Measurements from ENCODE around the gene STATH.
"Not testable (repeated sequence)": the region's sequence is repeated elsewhere in the genome, so short reads cannot be mapped to it uniquely, and the experiment has no call there.

The STATH gene

GRCh38 chr4:70000711-70001110 is 4.9 kb downstream of the STATH start:
- H3K4me3 ChIP-seq (ENCODE audit: low read length), result no peak overlapping the region
- H3K36me3 ChIP-seq (ENCODE audit: insufficient read depth, low read length), result no peaks in the 10 kb centered on the region

DNA sequence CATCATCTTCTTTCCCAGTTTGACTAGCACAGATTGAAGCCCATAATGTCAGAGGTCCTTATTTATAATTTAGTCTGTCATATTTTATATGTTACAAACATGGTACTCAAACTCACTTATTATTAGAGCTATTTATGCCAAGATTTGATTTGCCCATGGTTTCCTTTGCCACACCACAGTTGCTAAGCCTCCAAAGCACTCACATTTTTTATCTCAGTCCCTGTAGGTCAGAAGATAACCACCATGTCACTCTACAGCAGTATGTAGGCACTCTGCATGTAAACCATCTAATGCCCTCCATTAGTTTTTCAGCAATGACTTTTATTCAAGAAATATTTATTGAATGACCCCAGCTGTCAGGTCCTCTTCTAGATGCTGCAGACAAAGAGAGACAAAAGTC is 6.7 kb downstream of the STATH start:
- H3K4me2 ChIP-seq (ENCODE audit: low read length), result no peak overlapping the region
- no peaks in the 10 kb centered on the region for H3K36me3 ChIP-seq (ENCODE audit: insufficient read depth, low read length)
- no peaks in the 10 kb centered on the region for H3K9me3 ChIP-seq (replicated peaks; ENCODE audit: low read length)
- H3K9ac ChIP-seq (ENCODE audit: low read depth, low read length), result no peak overlapping the region
- H3K4me1 ChIP-seq (ENCODE audit: control insufficient read depth, insufficient read depth, low read length), result no peaks in the 10 kb centered on the region
- H3K4me3 ChIP-seq (ENCODE audit: low read length), result no peak overlapping the region
- no peaks in the 10 kb centered on the region for H3K27me3 ChIP-seq (ENCODE audit: control insufficient read depth, insufficient read depth, low read length)

More at GRCh38 chr4:70000711-70001110, 4.9 kb downstream of the STATH start:
- no peaks in the 10 kb centered on the region for H3K4me1 ChIP-seq (ENCODE audit: control insufficient read depth, insufficient read depth, low read length)
- no peak overlapping the region for H3K4me2 ChIP-seq (ENCODE audit: low read length)
- H3K9ac ChIP-seq (ENCODE audit: low read depth, low read length), result no peak overlapping the region
- no peaks in the 10 kb centered on the region for H3K27me3 ChIP-seq (ENCODE audit: control insufficient read depth, insufficient read depth, low read length)
- H3K9me3 ChIP-seq (replicated peaks; ENCODE audit: low read length), result no peaks in the 10 kb centered on the region

GRCh38 chr4:70008771-70009170 is 13.0 kb downstream of the STATH start:
- Histone ChIP-seq H3K36me3 (ENCODE audit: insufficient read depth, low read length) (no peaks in the 10 kb centered on the region), H3K4me1 (ENCODE audit: control insufficient read depth, insufficient read depth, low read length) (no peaks in the 10 kb centered on the region), H3K4me3 (ENCODE audit: low read length) (no peak overlapping the region), H3K9ac (ENCODE audit: low read depth, low read length) (no peak overlapping the region), H3K4me2 (ENCODE audit: low read length) (no peak overlapping the region), H3K9me3 (replicated peaks; ENCODE audit: low read length) (no peaks in the 10 kb centered on the region), H3K27me3 (ENCODE audit: control insufficient read depth, insufficient read depth, low read length) (no peaks in the 10 kb centered on the region)

- H3K9ac ChIP-seq (ENCODE audit: low read depth, low read length); H3K4me1 ChIP-seq (ENCODE audit: control insufficient read depth, insufficient read depth, low read length); H3K4me2 ChIP-seq (ENCODE audit: low read length); H3K36me3 ChIP-seq (ENCODE audit: insufficient read depth, low read length); H3K4me3 ChIP-seq (ENCODE audit: low read length); H3K27me3 ChIP-seq (ENCODE audit: control insufficient read depth, insufficient read depth, low read length); H3K9me3 ChIP-seq (replicated peaks; ENCODE audit: low read length): not testable (repeated sequence)
Measured at GRCh38 chr4:70019006-70019405, 23.2 kb downstream of the STATH start.

DNA sequence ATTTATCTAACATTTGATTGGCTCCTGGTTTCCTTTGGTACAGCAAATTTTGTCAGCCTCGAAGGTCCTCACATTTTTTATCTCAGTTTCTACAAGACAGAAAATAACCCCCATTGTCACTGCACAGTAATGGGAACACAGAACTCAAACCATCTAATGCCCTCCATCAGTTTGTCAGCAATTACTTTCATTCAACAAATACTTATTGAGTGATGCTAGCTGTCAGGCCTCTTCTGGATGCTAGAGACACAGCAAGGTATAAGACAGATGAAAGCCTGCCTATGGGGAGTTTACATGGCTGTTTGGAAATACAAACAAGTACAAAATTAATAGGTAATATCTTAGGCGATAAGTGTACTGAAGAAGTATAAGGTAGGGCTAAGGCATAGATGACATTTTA is 27.5 kb downstream of the STATH start:
- H3K9me3 ChIP-seq (replicated peaks; ENCODE audit: low read length), result no peaks in the 10 kb centered on the region
- no peaks in the 10 kb centered on the region for H3K27me3 ChIP-seq (ENCODE audit: control insufficient read depth, insufficient read depth, low read length)
- no peaks in the 10 kb centered on the region for H3K36me3 ChIP-seq (ENCODE audit: insufficient read depth, low read length)
- no peak overlapping the region for H3K4me3 ChIP-seq (ENCODE audit: low read length)
- H3K4me1 ChIP-seq (ENCODE audit: control insufficient read depth, insufficient read depth, low read length), result no peaks in the 10 kb centered on the region
- no peak overlapping the region for H3K4me2 ChIP-seq (ENCODE audit: low read length)
- H3K9ac ChIP-seq (ENCODE audit: low read depth, low read length), result no peak overlapping the region

- Histone ChIP-seq H3K9me3 (replicated peaks; ENCODE audit: low read length) (no peaks in the 10 kb centered on the region), H3K9ac (ENCODE audit: low read depth, low read length) (no peak overlapping the region), H3K36me3 (ENCODE audit: insufficient read depth, low read length) (no peaks in the 10 kb centered on the region), H3K27me3 (ENCODE audit: control insufficient read depth, insufficient read depth, low read length) (no peaks in the 10 kb centered on the region), H3K4me2 (ENCODE audit: low read length) (no peak overlapping the region), H3K4me1 (ENCODE audit: control insufficient read depth, insufficient read depth, low read length) (no peaks in the 10 kb centered on the region), H3K4me3 (ENCODE audit: low read length) (no peak overlapping the region)
Measured at GRCh38 chr4:70027011-70027410, 31.2 kb downstream of the STATH start.

DNA sequence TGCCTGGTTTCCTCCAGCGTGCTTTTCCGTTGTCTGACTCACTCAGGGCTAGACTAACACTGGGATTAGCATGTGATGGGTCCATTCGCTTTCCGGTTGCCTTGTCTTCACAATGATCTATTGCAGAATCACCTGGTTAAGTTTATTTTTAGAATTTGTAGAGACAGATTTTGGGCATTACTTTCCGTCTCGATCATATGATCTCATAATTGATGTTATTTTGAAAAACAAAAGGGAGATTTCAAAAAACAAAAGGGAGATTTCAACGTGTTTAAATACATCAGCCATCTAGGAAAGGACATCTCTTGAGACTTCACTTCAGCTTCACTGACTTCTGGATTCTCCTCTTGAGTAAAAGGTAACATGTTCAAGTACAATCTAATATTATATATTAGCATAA is 32.4 kb downstream of the STATH start, which contains the start of gene HTN3:
HTN3 (plus strand) TSS at position 301 of the 400 bp plus-strand sequence. CDS start 2,282 bp downstream, outside the sequence.
- not testable (repeated sequence) for H3K9me3 ChIP-seq (replicated peaks; ENCODE audit: low read length); H3K4me1 ChIP-seq (ENCODE audit: control insufficient read depth, insufficient read depth, low read length); H3K9ac ChIP-seq (ENCODE audit: low read depth, low read length); H3K4me2 ChIP-seq (ENCODE audit: low read length); H3K4me3 ChIP-seq (ENCODE audit: low read length); H3K27me3 ChIP-seq (ENCODE audit: control insufficient read depth, insufficient read depth, low read length); H3K36me3 ChIP-seq (ENCODE audit: insufficient read depth, low read length)

DNA sequence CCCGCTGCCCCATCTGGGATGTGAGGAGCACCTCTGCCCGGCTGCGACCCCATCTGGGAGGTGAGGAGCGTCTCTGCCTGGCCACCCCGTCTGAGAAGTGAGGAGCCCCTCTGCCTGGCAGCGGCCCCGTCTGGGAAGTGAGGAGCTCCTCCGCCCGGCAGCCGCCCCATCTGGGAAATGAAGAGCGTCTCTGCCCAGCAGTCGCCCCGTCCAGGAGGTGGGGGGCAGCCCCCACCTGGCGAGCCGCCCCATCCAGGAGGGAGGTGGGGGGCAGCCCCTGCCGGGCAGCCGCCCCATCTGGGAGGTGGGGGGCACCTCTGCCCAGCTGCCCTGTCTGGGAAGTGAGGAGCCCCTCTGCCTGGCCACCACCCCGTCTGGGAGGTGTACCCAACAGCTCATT is 41.8 kb downstream of the STATH start:
- not testable (repeated sequence) for H3K9me3 ChIP-seq (replicated peaks; ENCODE audit: low read length); H3K36me3 ChIP-seq (ENCODE audit: insufficient read depth, low read length); H3K4me2 ChIP-seq (ENCODE audit: low read length); H3K9ac ChIP-seq (ENCODE audit: low read depth, low read length); H3K4me1 ChIP-seq (ENCODE audit: control insufficient read depth, insufficient read depth, low read length); H3K4me3 ChIP-seq (ENCODE audit: low read length); H3K27me3 ChIP-seq (ENCODE audit: control insufficient read depth, insufficient read depth, low read length)

GRCh38 chr4:70039928-70040327 is 44.2 kb downstream of the STATH start:
- not testable (repeated sequence) for H3K36me3 ChIP-seq (ENCODE audit: insufficient read depth, low read length); H3K27me3 ChIP-seq (ENCODE audit: control insufficient read depth, insufficient read depth, low read length); H3K9ac ChIP-seq (ENCODE audit: low read depth, low read length); H3K4me1 ChIP-seq (ENCODE audit: control insufficient read depth, insufficient read depth, low read length); H3K9me3 ChIP-seq (replicated peaks; ENCODE audit: low read length); H3K4me2 ChIP-seq (ENCODE audit: low read length); H3K4me3 ChIP-seq (ENCODE audit: low read length)

DNA sequence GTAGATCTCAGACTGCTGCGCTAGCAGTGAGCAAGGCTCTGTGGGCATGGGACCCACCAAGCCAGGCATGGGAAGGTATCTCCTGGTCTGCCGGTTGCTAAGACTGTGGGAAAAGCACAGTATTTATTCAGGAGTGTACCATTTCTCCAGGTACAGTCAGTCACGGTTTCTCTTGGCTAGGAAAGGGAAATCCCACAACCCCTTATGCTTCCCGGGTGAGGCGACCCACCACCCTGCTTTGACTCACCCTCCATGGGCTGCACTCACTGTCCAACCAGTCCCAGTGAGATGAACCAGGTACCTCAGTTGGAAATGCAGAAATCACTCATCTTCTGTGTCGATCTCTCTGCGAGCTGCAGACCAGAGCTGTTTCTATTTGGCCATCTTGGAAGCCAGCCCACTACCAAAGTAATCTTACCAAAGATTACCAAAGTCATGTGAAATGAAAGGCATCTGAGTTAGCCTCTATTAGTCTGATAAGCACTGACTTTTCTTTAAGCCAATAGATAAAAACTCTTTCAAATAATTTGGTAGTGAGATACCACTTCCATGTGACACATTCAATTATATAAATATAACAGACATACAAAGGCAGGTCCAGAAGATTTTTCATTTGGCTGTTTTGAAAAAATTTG is 46.0 kb downstream of the STATH start:
- Histone ChIP-seq H3K4me2 (ENCODE audit: low read length) (no peak overlapping the region), H3K9me3 (replicated peaks; ENCODE audit: low read length) (no peaks in the 10 kb centered on the region), H3K27me3 (ENCODE audit: control insufficient read depth, insufficient read depth, low read length) (no peaks in the 10 kb centered on the region), H3K9ac (ENCODE audit: low read depth, low read length) (no peak overlapping the region), H3K4me3 (ENCODE audit: low read length) (no peak overlapping the region), H3K4me1 (ENCODE audit: control insufficient read depth, insufficient read depth, low read length) (no peaks in the 10 kb centered on the region), H3K36me3 (ENCODE audit: insufficient read depth, low read length) (no peaks in the 10 kb centered on the region)

- H3K4me3 ChIP-seq (ENCODE audit: low read length); H3K27me3 ChIP-seq (ENCODE audit: control insufficient read depth, insufficient read depth, low read length); H3K9me3 ChIP-seq (replicated peaks; ENCODE audit: low read length); H3K4me1 ChIP-seq (ENCODE audit: control insufficient read depth, insufficient read depth, low read length); H3K4me2 ChIP-seq (ENCODE audit: low read length); H3K36me3 ChIP-seq (ENCODE audit: insufficient read depth, low read length); H3K9ac ChIP-seq (ENCODE audit: low read depth, low read length): not testable (repeated sequence)
Measured at GRCh38 chr4:70050138-70050537, 54.4 kb downstream of the STATH start, which contains the start of gene HTN1. HTN1 (plus strand) TSS chr4:70050438; CDS start chr4:70053077, 2,639 bp downstream.
